OCI-LY7 (cell line): ENCODE measurements around the gene RPL29.

Source experiments
- CTCF ChIP-seq: fragments of 200-600 bp; sonication (generic); conservative IDR thresholded peaks from 2 replicates; pipeline ENCODE4 v1.5.1; 2014; ENCODE audit warnings: mild to moderate bottlenecking, antibody characterized with exemption, low read length, moderate library complexity, mixed read lengths
- EZH2phosphoT487 ChIP-seq: fragments of 200-600 bp; sonication (generic); IDR thresholded peaks from 2 replicates; pipeline ENCODE4 v1.6.1; 2018; ENCODE audit warnings: low read depth, borderline replicate concordance, mild to moderate bottlenecking, mixed run types, antibody characterized with exemption, low read length, moderate library complexity, mixed read lengths

- TF ChIP-seq CTCF (no peak), EZH2phosphoT487 (no peak)
Observed at GRCh38 chr3:52012699-52013098, 17.0 kb upstream of the RPL29 start.
